ENCODE results near the gene CAMSAP1.

DNA sequence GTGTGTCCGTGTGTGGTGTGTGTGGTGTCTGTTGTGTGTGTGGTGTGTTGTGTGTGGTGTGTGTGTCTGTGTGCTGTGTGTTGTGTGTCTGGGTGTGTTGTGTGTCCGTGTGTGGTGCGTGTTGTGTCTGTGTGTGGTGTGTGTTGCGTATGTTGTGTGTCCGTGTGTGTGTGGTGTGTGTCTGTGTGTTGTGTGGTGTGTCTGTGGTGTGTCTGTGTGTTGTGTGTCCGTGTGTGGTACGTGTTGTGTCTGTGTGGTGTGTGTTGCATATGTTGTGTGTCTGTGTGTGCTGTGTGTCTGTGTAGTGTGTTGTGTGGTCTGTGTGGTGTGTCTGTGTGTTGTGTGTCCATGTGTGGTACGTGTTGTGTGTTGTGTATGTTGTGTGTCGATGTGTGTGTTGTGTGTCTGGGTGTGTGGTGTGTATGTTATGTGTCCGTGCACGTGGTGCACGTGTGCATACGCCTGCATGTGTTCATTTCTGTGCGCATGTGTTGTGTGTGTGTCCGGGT is 133.1 kb downstream of the CAMSAP1 start:
- TF ChIP-seq, protein P1, sequence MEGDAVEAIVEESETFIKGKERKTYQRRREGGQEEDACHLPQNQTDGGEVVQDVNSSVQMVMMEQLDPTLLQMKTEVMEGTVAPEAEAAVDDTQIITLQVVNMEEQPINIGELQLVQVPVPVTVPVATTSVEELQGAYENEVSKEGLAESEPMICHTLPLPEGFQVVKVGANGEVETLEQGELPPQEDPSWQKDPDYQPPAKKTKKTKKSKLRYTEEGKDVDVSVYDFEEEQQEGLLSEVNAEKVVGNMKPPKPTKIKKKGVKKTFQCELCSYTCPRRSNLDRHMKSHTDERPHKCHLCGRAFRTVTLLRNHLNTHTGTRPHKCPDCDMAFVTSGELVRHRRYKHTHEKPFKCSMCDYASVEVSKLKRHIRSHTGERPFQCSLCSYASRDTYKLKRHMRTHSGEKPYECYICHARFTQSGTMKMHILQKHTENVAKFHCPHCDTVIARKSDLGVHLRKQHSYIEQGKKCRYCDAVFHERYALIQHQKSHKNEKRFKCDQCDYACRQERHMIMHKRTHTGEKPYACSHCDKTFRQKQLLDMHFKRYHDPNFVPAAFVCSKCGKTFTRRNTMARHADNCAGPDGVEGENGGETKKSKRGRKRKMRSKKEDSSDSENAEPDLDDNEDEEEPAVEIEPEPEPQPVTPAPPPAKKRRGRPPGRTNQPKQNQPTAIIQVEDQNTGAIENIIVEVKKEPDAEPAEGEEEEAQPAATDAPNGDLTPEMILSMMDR (IDR thresholded peaks at IDR 0.05; ENCODE audit: low read depth, low read length), result no peak
- TF ChIP-seq EZH2phosphoT487 (IDR thresholded peaks at IDR 0.05; ENCODE audit: low read depth), result no peak

Data from OCI-LY3 (cell line).